Fibroblast of skin of abdomen (primary cell): Measurements from ENCODE around the gene OPN4.

Experiments
- DNase-seq: peaks from one replicate; pipeline ENCODE4 v3.0.0-alpha.2; 2013

Gene OPN4

DNA sequence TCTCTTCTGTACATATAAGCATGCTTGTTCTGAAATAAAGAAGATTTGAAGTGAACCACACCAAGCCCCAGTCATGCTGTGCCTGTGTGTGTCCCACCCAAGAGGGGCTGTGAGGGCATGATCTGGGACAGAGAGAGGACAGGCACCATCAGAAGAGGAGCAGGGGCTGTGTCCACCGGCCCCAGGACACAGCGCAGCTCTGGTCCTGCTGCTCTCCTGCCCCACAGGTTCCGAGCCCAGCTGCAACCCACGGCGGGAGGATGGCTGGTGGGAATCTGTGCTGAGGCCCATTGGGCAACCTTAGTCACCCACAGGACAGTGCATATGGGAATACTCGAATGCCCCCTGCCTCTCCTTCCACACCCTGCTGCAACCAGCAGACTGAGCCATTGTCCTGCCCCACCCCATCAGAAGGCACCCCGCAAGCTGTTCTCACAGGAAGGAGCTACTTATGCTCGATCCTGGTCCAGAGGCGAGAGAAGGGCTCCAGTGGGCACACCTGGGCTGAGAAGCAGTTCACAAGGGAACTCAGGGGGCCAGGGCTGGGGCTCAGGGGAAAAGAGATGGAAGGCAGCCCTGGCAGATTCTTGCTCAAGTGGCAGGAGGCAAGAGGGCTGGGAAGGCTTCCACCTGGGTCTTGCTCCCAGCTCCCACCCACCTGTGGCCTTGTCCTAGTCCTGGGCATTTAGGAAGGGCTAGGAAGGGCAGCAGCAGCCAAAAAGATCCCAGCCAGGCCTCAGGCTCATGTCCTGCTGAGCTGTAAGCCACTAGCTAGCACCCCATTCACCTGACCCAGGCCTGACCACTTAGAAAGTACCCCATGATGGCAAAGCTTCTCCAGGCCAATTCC is 45.9 kb downstream of the OPN4 start:
- no peak for DNase-seq

DNA sequence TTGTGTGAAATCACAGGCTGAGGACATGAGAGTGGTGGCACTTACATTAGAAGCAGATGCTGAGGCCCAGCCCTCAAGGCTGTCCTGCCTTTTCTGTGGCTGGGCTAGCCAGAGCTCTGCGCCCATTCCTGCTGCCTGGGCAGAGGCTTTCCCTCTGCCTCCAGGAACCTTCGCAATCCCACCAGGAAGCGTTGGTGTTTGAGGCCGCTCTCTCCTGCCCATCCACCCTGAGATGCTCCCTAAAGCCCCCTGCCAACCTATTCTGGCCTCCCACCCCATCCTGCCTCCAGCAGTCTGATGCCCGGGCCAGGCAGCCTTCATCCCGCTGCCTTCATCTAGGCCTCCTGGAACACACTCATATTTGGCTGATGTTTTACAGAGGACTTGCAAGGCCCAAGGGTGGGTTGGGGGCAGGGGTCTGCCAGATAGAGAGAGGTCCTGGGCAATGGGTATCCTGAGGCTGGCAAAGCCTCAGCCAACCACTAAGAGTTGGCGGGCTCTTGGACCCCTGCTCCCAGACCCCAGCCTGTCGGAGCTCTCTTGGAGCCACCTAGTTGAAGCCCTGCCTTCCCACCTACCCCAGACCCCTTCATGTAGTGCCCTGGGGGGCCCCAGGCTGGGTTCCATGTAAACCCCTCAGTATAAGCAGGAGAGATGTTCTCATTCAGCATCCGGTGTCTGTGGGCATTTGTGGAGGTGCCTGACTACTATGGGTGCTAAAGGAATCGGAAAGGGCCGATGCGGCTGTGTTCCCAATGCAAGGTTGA is 46.7 kb downstream of the OPN4 start:
- DNase-seq, result no peak

DNA sequence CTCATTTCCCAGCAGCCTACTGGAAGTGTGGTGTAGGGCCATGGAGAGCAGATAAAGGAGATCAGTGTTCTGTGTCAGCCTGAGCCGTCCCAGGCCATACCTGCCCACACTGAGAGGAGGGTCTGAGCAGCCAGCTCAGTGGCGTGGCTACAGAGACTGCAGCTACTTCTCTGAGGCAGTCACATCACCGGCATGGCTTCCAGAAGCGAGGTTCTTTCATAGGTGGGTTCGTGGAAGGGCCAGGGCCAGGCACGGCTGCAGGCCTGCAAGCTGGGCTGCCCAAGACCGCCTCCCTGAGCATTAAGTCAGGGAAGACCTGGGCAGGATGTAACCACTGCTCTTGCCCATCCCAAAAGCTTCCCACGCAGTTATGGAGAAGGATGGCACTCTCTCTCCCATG is 48.8 kb downstream of the OPN4 start:
- no peak for DNase-seq

DNA sequence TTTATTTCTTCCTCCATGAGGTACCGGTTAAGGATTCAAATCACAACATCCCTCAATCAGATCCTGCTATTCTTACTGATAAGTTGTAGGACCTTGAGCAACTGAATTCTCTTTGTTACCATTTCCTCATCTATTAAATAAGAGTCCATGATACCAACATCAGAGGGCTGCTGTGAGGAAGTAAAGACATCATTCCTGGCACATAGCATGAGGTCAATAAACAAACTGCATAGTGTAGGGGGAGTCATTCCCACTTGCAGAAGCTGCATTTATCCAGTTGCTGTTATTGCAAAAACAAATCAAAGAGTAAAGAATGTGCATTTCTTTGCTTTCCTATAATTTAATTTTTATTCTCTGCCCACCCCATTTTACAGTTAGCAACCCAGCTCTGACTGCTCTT is 50.8 kb downstream of the OPN4 start:
- no peak for DNase-seq

DNA sequence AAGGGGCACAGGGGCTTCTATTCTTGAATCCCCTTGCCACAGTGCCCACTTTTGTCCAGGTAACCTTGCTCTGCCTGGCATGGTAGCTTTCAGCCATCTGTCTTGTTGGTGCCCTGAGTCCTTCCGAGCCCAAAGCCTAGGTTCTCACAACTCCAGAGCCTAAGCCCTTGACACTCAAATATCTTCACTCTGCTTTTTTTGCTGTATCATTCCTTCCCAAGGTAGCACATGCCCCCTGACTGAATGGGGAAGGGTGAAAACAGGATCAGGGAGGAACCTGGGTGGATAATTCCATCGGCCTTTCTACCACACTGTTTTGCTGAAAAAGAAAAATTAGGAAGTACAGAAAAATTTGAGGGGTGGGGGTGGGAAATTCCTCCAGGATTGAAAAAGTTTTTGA is 51.6 kb downstream of the OPN4 start:
- no peak for DNase-seq

DNA sequence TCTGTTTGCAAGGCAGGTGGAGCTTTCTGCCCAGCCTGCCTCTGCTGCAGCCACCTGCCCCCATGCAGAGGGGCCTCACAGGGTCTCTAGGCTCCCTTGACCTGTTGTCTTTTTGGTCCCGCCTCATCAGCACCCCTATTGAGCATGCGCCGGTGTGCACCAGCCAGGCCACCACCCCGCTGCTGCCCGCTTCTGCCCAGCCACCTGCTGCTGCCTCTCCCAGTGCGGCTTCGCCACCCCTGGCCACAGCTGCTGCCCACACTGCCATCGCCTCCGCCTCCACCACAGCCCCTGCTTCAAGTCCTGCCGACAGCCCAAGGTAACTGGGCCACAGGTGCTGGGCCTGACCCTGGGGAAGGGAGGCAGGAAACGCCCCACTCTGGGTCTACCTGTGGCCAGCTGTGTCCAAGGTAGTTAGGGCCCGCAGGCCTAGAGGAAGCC is 52.1 kb downstream of the OPN4 start:
- no peak for DNase-seq

DNA sequence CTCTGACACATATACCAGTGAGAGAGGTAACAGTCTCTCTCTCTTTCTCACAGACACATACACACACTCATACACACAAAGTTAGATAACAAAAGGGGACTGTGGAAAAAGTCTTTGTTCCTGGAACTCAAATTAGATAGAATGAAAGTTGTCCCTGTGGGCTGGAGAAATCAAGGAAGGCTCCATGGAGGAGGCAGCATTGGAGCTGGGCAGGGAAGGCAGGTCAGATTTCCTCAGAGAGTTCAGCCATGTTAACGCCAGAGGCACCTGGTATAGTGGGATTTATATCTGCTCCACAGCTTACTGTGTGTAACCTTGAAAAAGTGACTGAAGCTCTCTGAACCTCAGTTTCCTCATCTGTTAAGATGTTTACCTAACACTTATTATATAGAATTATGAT is 52.6 kb downstream of the OPN4 start:
- DNase-seq, result no peak

DNA sequence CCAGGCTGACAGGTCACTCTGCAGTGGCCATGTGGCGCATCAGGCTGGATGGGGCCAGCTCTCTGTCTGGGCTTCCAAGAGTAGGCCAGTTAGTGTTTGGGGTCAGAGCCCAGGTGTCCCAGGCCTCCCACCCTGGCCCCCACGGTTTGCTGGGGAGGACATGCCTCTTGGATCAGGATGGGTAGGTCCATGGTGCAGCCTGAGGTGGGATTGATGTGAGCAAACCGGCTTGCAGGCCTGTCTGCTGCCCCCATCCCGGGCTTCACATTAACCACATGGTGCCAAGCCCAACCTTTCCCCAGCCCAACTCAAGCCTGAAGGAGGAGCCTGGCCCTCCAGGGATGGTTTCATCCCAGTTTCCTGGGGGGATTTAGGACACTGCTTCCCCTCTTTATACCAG is 53.2 kb downstream of the OPN4 start:
- no peak for DNase-seq

DNA sequence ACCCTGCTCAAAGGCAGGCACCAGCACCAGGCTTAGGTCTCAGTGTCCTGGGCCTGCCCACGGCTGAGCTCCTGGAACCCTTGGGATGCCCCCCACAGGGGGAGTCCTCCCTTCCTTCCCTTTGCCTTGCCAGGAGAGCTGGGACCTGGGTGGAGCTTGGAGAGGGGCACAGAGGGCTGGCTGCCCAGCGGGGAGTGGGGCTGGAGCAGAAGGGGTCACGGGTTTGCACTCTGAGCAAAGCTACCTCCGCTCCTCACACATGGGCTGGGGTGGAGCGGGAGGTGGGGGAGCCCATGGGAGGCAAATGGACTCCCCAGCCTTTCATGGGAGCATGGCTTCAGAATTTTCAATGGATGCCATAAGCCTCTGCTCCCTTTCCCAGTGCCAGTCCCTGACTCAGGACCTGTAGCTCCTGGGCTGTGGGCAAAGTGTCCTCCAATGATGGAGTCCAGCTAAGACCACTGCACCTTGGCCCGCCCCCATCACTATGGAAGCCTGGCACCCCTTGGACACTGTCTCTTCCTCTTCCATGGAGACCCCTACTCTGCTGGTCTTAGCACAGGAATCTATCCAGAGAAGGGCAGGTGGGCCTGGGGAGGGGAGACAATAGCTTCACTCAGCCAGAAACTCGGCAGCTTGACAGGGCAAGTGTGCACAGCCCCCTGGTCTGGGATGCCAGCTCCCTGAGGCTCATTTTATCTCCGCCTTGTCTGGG is 53.9 kb downstream of the OPN4 start:
- DNase-seq, result no peak

DNA sequence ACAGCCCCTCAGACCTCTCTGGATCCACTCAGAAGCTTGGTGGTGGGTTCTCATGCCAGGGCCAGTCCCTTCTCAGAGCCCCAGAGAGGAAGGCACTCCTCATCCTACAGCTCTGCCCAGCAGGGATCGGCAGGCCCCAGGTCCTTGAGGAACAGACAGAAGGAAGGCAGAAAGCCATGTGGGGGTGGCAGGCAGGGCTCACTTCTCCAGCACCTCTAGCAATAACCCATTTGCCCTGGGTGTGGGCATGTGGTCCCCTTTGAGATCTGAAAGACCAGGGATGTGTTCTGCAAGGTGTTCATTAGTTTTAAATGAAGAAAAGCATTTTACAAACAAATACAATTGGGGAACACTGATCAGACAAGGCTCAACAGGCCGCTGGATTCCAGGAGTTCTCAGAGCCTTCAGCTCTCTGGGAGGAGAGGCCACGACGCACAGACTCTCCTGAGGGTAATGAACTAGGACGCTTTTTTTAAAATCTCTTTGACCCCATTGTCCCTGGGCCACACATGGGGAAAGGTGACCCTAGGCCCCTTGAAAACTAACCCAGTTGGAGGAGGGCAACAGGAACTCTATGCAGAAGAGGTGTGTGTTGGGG is 54.5 kb downstream of the OPN4 start:
- DNase-seq, result no peak

DNA sequence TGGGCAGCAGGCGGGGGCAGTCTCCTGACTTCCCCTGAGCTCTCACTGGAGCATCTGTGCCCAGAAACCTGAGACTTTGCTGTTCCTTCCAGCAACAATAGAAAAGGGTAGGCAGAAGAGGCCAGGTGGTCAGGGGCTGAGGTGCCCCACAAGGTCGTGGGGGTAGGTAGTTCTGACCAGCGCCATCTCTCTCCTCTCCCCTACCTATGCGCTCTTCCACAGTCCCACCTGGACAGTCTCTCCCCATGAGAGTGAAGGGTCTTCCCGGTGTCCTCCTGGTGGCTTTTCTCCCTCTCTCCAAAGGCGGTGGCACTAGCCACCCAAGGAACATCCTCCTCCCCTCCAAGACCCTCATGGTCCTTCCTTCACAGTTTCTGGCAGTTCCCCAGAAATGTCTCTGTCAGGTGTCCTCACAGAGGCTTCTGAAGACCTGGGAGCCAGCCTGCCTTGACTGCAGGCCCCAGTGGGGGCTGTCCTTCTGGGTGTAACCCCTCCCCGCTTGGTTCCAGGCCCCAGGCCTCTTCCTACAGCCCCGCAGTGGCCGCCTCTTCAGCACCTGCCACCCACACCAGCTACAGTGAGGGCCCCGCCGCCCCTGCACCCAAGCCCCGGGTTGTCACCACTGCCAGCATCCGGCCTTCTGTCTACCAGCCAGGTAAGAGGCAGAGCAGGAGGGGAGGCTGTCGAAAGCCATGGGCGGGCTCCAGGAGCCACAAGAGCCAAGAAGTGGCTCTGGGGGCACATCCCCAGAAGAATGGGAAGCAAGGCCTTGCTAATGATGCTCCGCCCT is 55.2 kb downstream of the OPN4 start:
- no peak for DNase-seq

DNA sequence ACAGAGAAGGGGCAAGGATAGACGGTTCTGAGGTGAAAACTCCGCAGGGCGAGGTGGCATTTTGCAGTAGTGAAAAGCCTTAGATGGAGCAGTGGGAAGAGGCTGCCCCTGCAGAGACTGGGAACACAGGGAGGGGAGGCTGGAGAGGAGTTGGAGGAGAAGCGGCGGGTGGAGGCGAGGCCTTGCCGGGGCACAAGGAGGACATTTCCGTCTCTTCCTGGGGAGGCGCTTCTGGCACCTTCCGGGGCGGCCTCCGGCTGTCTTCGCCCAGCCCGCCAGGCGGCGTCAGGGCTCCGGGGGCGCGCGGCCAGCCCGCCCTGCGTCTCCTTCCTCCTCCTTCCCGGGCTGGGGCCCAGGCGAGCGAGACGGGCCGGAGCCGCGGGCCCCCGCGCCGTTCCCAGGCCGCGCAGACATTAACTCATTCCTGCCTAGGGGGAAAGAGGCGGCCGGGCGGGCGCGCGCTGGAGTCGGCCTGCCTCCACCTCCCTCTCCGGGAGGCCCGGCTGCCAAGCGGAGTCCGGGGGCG is 56.7 kb downstream of the OPN4 start:
- DNase-seq, result peak; percentile 92

DNA sequence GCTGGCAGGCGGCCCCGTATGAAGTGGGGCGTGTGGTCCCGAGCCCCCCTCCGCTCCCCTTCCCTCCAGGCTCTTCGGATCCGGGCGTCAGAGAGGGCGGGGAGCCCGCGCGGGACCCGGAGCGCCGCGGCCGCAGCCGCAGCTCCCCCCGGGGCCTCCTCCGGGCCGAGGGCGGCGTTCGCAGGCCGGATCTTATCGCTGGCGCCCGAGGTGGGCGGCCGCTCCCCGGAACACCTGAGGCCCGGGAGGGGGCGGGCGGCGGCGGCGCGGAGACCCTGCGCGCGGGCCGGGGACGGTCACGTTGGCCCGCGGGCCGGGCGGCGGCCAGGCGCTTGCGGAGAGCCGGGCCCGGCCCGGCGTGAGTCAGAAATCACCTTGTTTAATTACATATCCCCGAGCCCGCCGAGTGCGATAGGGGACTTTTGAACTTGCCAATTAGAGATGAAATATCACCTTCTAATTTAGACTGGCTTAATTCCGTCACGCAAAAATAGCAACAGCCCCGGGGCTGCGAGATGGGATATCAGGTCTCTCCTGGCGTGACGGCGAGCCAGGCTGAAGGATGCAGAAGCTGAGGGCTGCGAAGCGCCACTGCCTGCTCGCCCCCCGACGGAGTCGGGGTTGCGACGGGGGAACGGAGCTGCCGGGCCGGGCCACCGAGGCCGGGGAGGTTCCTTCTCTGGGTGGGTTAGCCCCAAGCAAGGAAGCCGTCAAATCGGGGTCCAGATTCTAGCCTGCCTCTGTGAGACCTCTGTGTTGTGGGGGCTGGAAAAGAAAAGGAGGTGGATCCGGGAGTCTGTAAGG is 57.4 kb downstream of the OPN4 start:
- peak; percentile 43 for DNase-seq

DNA sequence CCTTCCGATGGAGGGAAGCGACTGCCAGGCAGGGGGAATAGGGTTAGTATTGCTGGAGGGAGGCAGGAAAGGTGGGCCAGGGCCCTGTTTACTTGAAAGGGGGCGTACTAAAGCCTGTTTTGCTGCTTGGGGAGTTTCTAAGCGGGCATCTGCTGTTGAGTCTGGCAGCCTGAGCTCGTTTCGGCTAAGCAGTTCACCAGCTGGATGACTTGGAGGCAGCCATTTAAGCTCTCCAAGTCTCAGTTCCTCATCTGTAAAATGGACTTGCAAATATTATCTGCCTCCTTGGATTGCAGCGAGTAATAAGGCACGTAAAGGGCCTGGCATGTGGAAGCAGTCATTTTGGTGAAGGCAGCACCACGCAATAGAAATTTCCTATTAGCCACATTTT is 58.0 kb downstream of the OPN4 start:
- DNase-seq, result no peak

DNA sequence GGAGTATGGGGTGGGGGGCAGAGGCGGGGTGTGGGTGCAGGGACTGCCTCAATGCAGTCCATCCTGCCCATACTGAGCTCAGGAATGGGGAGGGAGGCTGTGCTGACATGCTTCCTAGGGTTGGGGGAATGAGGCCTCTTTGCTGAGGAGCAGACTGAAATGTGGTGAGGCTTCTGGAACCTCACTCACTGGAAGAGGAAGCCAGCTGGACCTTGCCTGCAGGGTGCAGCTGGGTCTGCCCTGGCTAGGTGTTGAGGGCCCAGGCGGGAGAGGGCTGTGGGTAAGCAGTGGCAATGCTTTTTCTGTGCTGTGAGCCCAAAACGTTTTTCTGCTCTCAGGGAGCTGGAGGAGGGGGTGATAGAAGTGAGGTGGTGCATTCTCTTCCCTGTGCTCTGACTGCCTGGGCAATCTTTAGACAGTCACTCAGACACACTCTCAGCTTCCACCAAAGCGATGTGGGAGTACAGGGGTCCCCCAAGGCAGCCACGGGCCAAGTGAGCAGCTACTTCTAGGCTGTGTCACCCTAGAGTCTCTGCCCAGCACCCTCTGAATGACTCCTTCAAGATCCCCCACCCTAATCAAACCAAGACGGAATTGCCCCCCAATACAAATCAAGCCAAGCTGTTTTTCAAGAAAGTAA is 60.9 kb downstream of the OPN4 start:
- no peak for DNase-seq

DNA sequence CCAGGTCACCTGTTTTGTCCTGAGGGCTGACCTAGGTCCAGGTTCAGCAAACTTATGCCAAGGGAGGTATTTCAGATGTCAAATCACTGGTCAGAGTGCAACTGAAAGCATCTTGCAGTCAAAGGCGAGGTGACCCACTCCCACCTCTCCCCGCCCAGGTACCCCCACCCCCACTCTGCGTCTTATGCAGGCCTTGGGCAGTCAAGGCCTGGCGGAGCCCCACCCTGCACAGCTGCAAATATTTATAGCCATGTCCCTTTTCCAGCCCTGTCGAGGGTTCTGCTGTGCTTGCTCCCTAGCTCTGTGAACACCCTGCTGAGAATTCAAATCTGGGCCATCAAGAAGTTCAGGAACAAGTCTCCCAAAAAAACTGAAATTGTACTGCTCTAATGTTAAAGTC is 61.5 kb downstream of the OPN4 start:
- no peak for DNase-seq
